Testis (tissue), 3 donors: ENCODE data around the gene NAT8L. TPM values are rescaled to one million over a fixed set of nuclear protein-coding genes. Genes with fewer than 3 reads are reported as not detected.

Experiments
- DNase-seq: peaks from one replicate; pipeline ENCODE4 v3.0.0-alpha.2; 2019
- H3K27ac ChIP-seq, 2 donors: fragments of 200-600 bp; sonication (generic); one replicate each; pipeline ENCODE4 v1.5.1; 2019
- H3K27me3 ChIP-seq: fragments of 200-600 bp; sonication (generic); one replicate; pipeline ENCODE4 v1.5.1; 2019
- H3K36me3 ChIP-seq: fragments of 200-600 bp; sonication (generic); one replicate; pipeline ENCODE4 v1.5.1; 2017; ENCODE audit warnings: low read depth; ENCODE audit errors: missing control alignments
- H3K4me1 ChIP-seq: fragments of 200-600 bp; sonication (generic); one replicate; pipeline ENCODE4 v1.5.1; 2019
- H3K4me3 ChIP-seq, 2 donors: fragments of 200-600 bp; sonication (generic); one replicate each; pipeline ENCODE4 v1.5.1; 2017 to 2019
- H3K9me3 ChIP-seq: fragments of 200-600 bp; sonication (generic); one replicate; pipeline ENCODE4 v1.5.1; 2017
- CTCF ChIP-seq, 3 experiments: fragments of 450-650 bp in 2 of 3; fragments of 200-600 bp in 1 of 3; sonication (generic) in 1 of 3; IDR thresholded peaks; one replicate each; pipeline ENCODE4 v1.5.1; 2016 to 2019; ENCODE audit warnings: antibody characterized with exemption in 3 of 3, mild to moderate bottlenecking in 2 of 3, moderate library complexity in 1 of 3
- POLR2A ChIP-seq: fragments of 450-650 bp; IDR thresholded peaks from one replicate; pipeline ENCODE4 v1.6.1; 2017; ENCODE audit warnings: antibody characterized with exemption, mild to moderate bottlenecking, moderate library complexity
- WGBS, 2 donors: methylation state at CpG; one replicate each; pipeline ENCODE4 v1.1.5; 2018; 5-methylcytosine and 5-hydroxymethylcytosine counted together
- intact Hi-C: fragments of 100-400 bp; cut with DNase I; formaldehyde crosslinking; loops from one replicate; pipeline ENCODE4 v1.15.1; 2023; ENCODE audit warnings: low total_unique reads
- polyA plus RNA-seq: library from polyadenylated mRNA; stranded (reverse); fragments of 350-450 nt; fragmentation: Illumina TruSeq; extraction: RNeasy Lipid Tissue Mini Kit (QIAGEN cat#74804); gene quantifications from one replicate; pipeline ENCODE4 v1.2.3, GENCODE V29; 2014; ENCODE audit warnings: low read depth, low replicate concordance; ENCODE audit not compliant: insufficient read depth
- total RNA-seq, 2 donors: library from RNA; depleted of rRNA; stranded (reverse); fragments of >200 nt; gene quantifications; one replicate each; pipeline ENCODE4 v1.2.3, GENCODE V29; 2016

Gene NAT8L
- total and polyA plus RNA-seq, 3 donors from 2014 or later: 36.6 to 82.9 (median 56.6) TPM

- DNase-seq: no peak
- H3K4me3 ChIP-seq: no peak overlapping the region
- no peak overlapping the region for H3K27ac ChIP-seq
- H3K36me3 ChIP-seq: no peaks in the 10 kb centered on the region
- no peaks in the 10 kb centered on the region for H3K4me1 ChIP-seq
- TF ChIP-seq CTCF (IDR thresholded peaks at IDR 0.05): no peak
- no peak for TF ChIP-seq POLR2A
- H3K27me3 ChIP-seq: no peaks in the 10 kb centered on the region
- no peaks in the 10 kb centered on the region for H3K9me3 ChIP-seq
- intact Hi-C loops: no loop called here
- 91 to 97% methylated on average over 2 of the region's 2 CpGs for WGBS, 2 donors
These were observed 44.9 kb downstream of the NAT8L start for GRCh38 chr4:2103843-2104547.

- 78 to 85% methylated on average over 8 to 9 of the region's 9 CpGs for WGBS, 2 donors
- no peak for TF ChIP-seq POLR2A
These were observed 45.6 kb downstream of the NAT8L start for GRCh38 chr4:2104556-2105345.

GRCh38 chr4:2105559-2105958, 46.4 kb downstream of the NAT8L start:
- WGBS, 2 donors: 93 to 100% methylated on average over 1 of the region's 1 CpG
- no peak for TF ChIP-seq POLR2A
- TF ChIP-seq CTCF (IDR thresholded peaks at IDR 0.05): no peak
- intact Hi-C loops: no loop called here

More at GRCh38 chr4:2104556-2105345, 45.6 kb downstream of the NAT8L start:
- no peaks in the 10 kb centered on the region for H3K27me3 ChIP-seq
- H3K27ac ChIP-seq: no peak overlapping the region
- H3K9me3 ChIP-seq: no peaks in the 10 kb centered on the region
- intact Hi-C loops: no loop called here
- H3K36me3 ChIP-seq: no peaks in the 10 kb centered on the region
- H3K4me1 ChIP-seq: no peaks in the 10 kb centered on the region
- H3K4me3 ChIP-seq: no peak overlapping the region
- DNase-seq: no peak

DNA sequence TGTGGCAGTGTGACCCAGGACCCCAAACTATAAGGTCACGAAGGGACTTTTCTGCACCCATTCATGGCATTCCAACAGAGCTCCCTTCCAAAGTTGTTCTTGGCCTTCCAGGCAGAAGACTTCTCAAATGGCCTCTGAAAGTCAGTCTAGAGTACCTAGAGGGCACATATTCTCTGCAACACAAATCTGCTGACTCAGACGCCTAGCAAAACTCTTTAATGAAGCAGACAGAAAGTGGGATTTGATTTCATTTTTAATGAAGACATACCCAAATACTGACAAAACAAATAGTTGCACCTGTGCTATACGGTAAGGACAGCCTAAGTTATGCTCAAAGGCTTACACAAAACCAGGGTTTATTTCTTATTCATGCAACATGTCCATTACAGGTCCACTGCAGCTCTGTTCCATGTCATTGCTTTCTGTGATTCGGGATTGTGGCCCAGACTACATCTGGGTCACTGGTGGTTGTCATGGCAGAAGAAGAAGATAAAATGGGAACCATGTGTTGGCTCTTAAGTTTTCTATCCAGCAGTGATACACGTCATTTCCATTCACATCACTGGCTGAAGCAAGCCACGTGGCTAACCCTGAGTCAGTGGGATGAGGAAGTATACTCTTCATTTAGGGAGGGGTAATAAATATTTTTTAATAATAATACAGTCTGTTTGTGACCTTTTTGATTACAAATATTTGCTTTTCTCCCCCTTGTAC, 57.7 kb downstream of the NAT8L start:
- no peaks in the 10 kb centered on the region for H3K27me3 ChIP-seq
- no peak for DNase-seq
- 90 to 94% methylated on average over 6 of the region's 6 CpGs for WGBS, 2 donors
- H3K36me3 ChIP-seq: no peaks in the 10 kb centered on the region
- TF ChIP-seq POLR2A (no peak), CTCF (IDR thresholded peaks at IDR 0.05) (no peak)
- no peaks in the 10 kb centered on the region for H3K4me1 ChIP-seq
- H3K4me3 ChIP-seq: no peak overlapping the region
- H3K27ac ChIP-seq: no peak overlapping the region
- intact Hi-C loops: no loop called here
- no peaks in the 10 kb centered on the region for H3K9me3 ChIP-seq

More at GRCh38 chr4:2105559-2105958, 46.4 kb downstream of the NAT8L start:
- no peak overlapping the region for H3K4me3 ChIP-seq
- H3K36me3 ChIP-seq: no peaks in the 10 kb centered on the region
- no peaks in the 10 kb centered on the region for H3K27me3 ChIP-seq
- no peaks in the 10 kb centered on the region for H3K4me1 ChIP-seq
- no peak for DNase-seq
- H3K9me3 ChIP-seq: no peaks in the 10 kb centered on the region
- no peak overlapping the region for H3K27ac ChIP-seq

Other genes starting within 250 kb of the NAT8L start
- 100 to 1,000 TPM in 1 of 2 donors, 10 to 100 TPM in 1; 90.7 to 124 TPM for gene LETM1, start 203.2 kb upstream of the NAT8L start, total RNA-seq
- gene LETM1, start 203.2 kb upstream of the NAT8L start, polyA plus RNA-seq: 38.1 TPM
- gene NSD2, start 187.9 kb upstream of the NAT8L start, total RNA-seq: 100 to 1,000 TPM; 124 to 144 TPM
- 108 TPM for gene NSD2, start 187.9 kb upstream of the NAT8L start, polyA plus RNA-seq
- 10 to 100 TPM; 72.5 to 77.9 TPM for gene NELFA, start 50.4 kb upstream of the NAT8L start, total RNA-seq
- 61.0 TPM for gene NELFA, start 50.4 kb upstream of the NAT8L start, polyA plus RNA-seq
- gene HAUS3, start 182.8 kb downstream of the NAT8L start, total RNA-seq: 10 to 100 TPM; 40.1 to 44.0 TPM
- gene HAUS3, start 182.8 kb downstream of the NAT8L start, polyA plus RNA-seq: 13.8 TPM
- 10 to 100 TPM; 22.9 to 23.7 TPM for gene POLN, start 182.8 kb downstream of the NAT8L start, total RNA-seq
- gene POLN, start 182.8 kb downstream of the NAT8L start, polyA plus RNA-seq: 12.2 TPM
- gene MXD4, start 202.8 kb downstream of the NAT8L start, total RNA-seq: 10 to 100 TPM; 73.8 to 76.4 TPM
- gene MXD4, start 202.8 kb downstream of the NAT8L start, polyA plus RNA-seq: 51.6 TPM